ENCODE data around the gene SP4. TPM values are rescaled to one million over a fixed set of nuclear protein-coding genes. Genes with fewer than 3 reads are reported as not detected.

The SP4 gene
- total and polyA plus RNA-seq, 4 donors = 1.0 to 8.3 (median 5.1) TPM

DNA sequence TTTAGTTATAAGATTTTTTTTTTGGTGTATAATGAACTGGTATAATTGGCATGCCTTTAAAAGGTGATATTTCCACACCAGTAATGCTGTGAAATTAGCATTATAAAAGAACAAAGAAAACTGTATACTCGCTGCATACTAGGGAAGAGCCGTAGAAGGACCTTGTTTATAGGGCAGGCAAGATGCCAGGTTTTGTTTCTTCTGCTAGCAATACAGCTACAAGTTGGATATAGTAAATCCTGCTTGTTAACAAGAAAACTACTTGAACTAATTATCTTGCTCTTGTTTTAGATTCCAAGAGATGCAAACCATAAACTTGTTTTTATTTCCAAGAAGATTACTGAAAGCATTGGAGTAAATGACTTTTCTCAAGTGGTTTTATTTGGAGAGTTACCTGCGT is 116.8 kb downstream of the SP4 start:
- Histone ChIP-seq H3K27ac (ENCODE audit: low read depth in 1 of 2, low read length in 2 of 2) (no peak overlapping the region), H3K4me3 (ENCODE audit: low read length in 2 of 2) (no peak overlapping the region), H3K9me3 (ENCODE audit: control insufficient read depth, low read length) (no peaks in the 10 kb centered on the region), H3K36me3 (ENCODE audit: control insufficient read depth in 1 of 2, insufficient read depth in 2 of 2, low read length in 1 of 2) (no peaks in the 10 kb centered on the region), H3K4me1 (ENCODE audit: control insufficient read depth in 1 of 2, insufficient read depth in 2 of 2, low read length in 2 of 2) (no peaks in the 10 kb centered on the region), H3K27me3 (ENCODE audit: control insufficient read depth in 1 of 2, insufficient read depth in 2 of 2, low read length in 1 of 2) (no peaks in the 10 kb centered on the region)
- DNase-seq (no peak), ATAC-seq (ENCODE audit: low FRiP score) (no peak)
- 72 to 89% methylated on average over 3 of the region's 3 CpGs for WGBS, 2 donors
- intact Hi-C loops (cut with DNase I) = no loop called here

DNA sequence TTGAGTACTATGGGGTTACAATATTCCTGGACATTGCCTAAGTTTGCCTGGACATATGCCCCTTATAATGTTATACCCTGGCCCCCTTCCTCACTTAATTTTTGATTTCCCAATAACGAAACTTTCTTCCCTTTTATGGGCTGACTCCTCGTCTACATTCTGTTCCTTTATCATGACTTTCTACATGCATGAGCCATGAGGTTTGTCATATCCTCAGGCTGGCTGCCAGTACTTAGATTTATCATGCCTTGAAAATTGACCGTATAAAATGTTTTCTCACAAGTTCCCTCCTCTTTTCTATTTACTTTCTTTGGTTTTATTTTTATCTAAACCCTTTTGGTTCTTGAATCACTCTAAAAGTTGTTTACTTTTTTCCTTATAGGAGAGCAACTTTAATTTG is 119.6 kb downstream of the SP4 start:
- intact Hi-C loops (cut with DNase I) = no loop called here
- ATAC-seq (ENCODE audit: low FRiP score) = no peak

DNA sequence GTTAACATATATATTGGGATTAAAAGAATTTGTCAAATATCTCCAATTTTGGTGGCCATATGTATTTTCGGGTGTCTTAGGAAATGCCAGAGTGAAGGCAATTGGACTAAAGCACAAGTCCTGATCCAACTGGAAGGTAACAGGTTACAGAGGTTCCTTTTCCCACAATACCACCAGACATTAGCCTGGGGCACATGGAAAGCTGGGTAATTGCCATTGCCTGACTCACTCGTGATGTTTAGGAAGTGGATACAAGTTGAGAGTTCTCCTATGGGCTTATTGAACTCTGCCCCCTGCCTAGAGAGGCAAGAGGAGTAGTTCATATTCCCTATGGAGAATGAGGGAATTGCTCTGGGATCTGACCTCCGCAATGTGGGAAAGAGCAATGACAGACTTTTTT is 120.6 kb downstream of the SP4 start:
- DNase-seq (no peak), ATAC-seq (ENCODE audit: low FRiP score) (no peak)
- no peaks in the 10 kb centered on the region for H3K9me3 ChIP-seq (ENCODE audit: control insufficient read depth, low read length)
- no peaks in the 10 kb centered on the region for H3K27me3 ChIP-seq (ENCODE audit: control insufficient read depth in 1 of 2, insufficient read depth in 2 of 2, low read length in 1 of 2)
- 70 to 85% methylated on average over 3 of the region's 3 CpGs for WGBS, 2 donors
- H3K36me3 ChIP-seq (ENCODE audit: control insufficient read depth in 1 of 2, insufficient read depth in 2 of 2, low read length in 1 of 2) = no peaks in the 10 kb centered on the region
- no peak overlapping the region for H3K27ac ChIP-seq (ENCODE audit: low read depth in 1 of 2, low read length in 2 of 2)
- H3K4me1 ChIP-seq (ENCODE audit: control insufficient read depth in 1 of 2, insufficient read depth in 2 of 2, low read length in 2 of 2) = no peaks in the 10 kb centered on the region
- H3K4me3 ChIP-seq (ENCODE audit: low read length in 2 of 2) = no peak overlapping the region
- intact Hi-C loops (cut with DNase I) = no loop called here

More for the DNA sequence above, 119.6 kb downstream of the SP4 start:
- no peak for DNase-seq
- 8 to 11% methylated on average over 3 of the region's 3 CpGs for WGBS, 2 donors
- no peaks in the 10 kb centered on the region for H3K27me3 ChIP-seq (ENCODE audit: control insufficient read depth in 1 of 2, insufficient read depth in 2 of 2, low read length in 1 of 2)
- H3K4me1 ChIP-seq (ENCODE audit: control insufficient read depth in 1 of 2, insufficient read depth in 2 of 2, low read length in 2 of 2) = no peaks in the 10 kb centered on the region
- H3K36me3 ChIP-seq (ENCODE audit: control insufficient read depth in 1 of 2, insufficient read depth in 2 of 2, low read length in 1 of 2) = no peaks in the 10 kb centered on the region
- H3K9me3 ChIP-seq (ENCODE audit: control insufficient read depth, low read length) = no peaks in the 10 kb centered on the region
- no peak overlapping the region for H3K4me3 ChIP-seq (ENCODE audit: low read length in 2 of 2)
- no peak overlapping the region for H3K27ac ChIP-seq (ENCODE audit: low read depth in 1 of 2, low read length in 2 of 2)

DNA sequence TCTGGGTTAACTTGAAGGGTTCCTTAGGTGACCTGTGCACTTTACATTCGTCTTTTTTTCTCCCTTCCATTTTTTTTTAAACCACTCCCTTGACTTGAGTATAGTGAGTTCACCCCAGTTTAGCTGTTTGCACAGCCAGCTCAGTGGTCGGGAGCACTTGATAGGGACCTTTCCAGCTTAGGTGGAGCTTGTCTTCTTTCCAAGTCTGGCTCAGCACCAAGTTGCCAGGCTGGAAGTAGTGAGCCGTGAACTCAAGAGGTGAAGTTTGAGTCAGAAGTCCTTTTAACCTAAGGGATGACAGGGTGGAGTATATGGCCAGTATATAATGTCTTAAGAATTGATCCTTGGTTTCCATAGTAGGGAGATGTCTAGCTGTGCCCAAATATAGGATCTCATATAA is 122.2 kb downstream of the SP4 start:
- H3K9me3 ChIP-seq (ENCODE audit: control insufficient read depth, low read length) = no peaks in the 10 kb centered on the region
- no peaks in the 10 kb centered on the region for H3K27me3 ChIP-seq (ENCODE audit: control insufficient read depth in 1 of 2, insufficient read depth in 2 of 2, low read length in 1 of 2)
- no peak overlapping the region for H3K27ac ChIP-seq (ENCODE audit: low read depth in 1 of 2, low read length in 2 of 2)
- 81 to 93% methylated on average over 3 of the region's 3 CpGs for WGBS, 2 donors
- no peaks in the 10 kb centered on the region for H3K4me1 ChIP-seq (ENCODE audit: control insufficient read depth in 1 of 2, insufficient read depth in 2 of 2, low read length in 2 of 2)
- intact Hi-C loops (cut with DNase I) = no loop called here
- no peak for ATAC-seq (ENCODE audit: low FRiP score)
- no peak overlapping the region for H3K4me3 ChIP-seq (ENCODE audit: low read length in 2 of 2)
- DNase-seq = no peak
- no peaks in the 10 kb centered on the region for H3K36me3 ChIP-seq (ENCODE audit: control insufficient read depth in 1 of 2, insufficient read depth in 2 of 2, low read length in 1 of 2)

DNA sequence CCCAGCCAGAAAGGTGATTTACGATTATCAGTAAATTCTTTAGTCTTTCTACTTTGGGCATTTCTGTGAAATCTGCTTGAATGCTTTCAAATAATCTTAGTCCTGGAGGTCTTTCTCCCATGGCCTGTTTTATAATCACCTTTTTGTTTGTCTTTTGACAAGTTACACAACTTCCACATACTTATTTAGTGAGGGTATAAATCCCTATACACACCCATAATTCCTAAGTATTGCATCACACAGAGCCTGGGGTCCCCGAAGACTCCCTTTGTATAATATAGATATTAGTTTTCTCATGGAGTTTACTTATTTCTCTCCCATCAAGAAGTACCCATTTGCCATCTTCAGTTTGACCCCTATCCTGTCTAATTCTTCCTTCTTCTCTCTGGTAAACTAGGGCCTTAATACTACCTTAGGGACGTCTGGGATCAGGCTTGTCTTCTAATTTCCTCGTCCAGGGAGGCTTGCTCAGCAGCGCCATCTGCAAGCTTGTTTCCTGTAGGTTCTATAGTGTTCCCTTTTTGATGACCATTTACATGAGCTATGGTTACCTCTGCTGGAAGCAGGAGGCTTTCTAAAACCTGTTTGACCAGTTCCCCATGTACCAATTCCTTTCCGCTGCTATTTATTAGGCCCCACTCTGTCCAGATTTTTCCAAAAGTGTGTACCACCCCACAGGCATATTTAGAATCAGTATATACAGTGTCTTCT is 123.1 kb downstream of the SP4 start:
- intact Hi-C loops (cut with DNase I) = no loop called here
- Histone ChIP-seq H3K4me1 (ENCODE audit: control insufficient read depth in 1 of 2, insufficient read depth in 2 of 2, low read length in 2 of 2) (no peaks in the 10 kb centered on the region), H3K4me3 (ENCODE audit: low read length in 2 of 2) (no peak overlapping the region), H3K27me3 (ENCODE audit: control insufficient read depth in 1 of 2, insufficient read depth in 2 of 2, low read length in 1 of 2) (no peaks in the 10 kb centered on the region), H3K9me3 (ENCODE audit: control insufficient read depth, low read length) (no peaks in the 10 kb centered on the region), H3K36me3 (ENCODE audit: control insufficient read depth in 1 of 2, insufficient read depth in 2 of 2, low read length in 1 of 2) (no peaks in the 10 kb centered on the region), H3K27ac (ENCODE audit: low read depth in 1 of 2, low read length in 2 of 2) (no peak overlapping the region)
- DNase-seq (no peak), ATAC-seq (ENCODE audit: low FRiP score) (no peak)
- WGBS, 2 donors = 68 to 75% methylated on average over 6 of the region's 6 CpGs

DNA sequence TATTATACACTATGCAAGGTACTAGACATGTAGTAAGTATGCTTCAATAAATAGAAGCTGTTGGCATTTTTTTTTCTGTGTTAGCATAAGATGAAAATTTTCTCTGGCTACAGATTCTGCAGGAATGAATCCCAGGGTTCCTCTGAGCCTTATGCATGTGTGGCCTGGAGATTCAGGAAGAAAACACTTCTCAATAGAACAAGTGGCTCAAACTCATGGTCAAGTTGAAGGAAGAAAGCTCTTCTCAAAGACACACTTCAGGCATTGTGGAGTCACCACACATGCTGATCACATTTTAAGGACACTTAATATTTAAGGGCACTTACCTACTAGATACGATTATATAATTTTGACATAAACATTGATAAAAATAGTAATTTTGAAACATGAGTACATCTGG is 134.5 kb downstream of the SP4 start:
- H3K9me3 ChIP-seq (ENCODE audit: control insufficient read depth, low read length) = no peaks in the 10 kb centered on the region
- H3K4me3 ChIP-seq (ENCODE audit: low read length in 2 of 2) = no peak overlapping the region
- no peak for DNase-seq
- no peak overlapping the region for H3K27ac ChIP-seq (ENCODE audit: low read depth in 1 of 2, low read length in 2 of 2)
- intact Hi-C loops (cut with DNase I) = no loop called here
- 62 to 70% methylated on average over 1 of the region's 1 CpG for WGBS, 2 donors
- no peak for ATAC-seq (ENCODE audit: low FRiP score)
- H3K36me3 ChIP-seq (ENCODE audit: control insufficient read depth in 1 of 2, insufficient read depth in 2 of 2, low read length in 1 of 2) = no peaks in the 10 kb centered on the region
- no peaks in the 10 kb centered on the region for H3K27me3 ChIP-seq (ENCODE audit: control insufficient read depth in 1 of 2, insufficient read depth in 2 of 2, low read length in 1 of 2)
- no peaks in the 10 kb centered on the region for H3K4me1 ChIP-seq (ENCODE audit: control insufficient read depth in 1 of 2, insufficient read depth in 2 of 2, low read length in 2 of 2)

Small RNA genes lying within 50 kb of the gene (microRNA-seq; reads per million reads assigned to microRNA genes)
- gene MIR1183 = 0 reads per million in 2 donors

Other genes with a start within 250 kb of the SP4 start
- 1 to 10 TPM; 2.6 to 3.3 TPM for gene DNAH11, start 115.0 kb downstream of the SP4 start, total RNA-seq
- 1 to 10 TPM in 1 of 2 donors, not detected in 1; 2.5 TPM for gene DNAH11, start 115.0 kb downstream of the SP4 start, polyA plus RNA-seq

Measured in aorta (tissue), 5 donors.